Measurements from ENCODE around the gene HS3ST1. TPM values are rescaled to one million over a fixed set of nuclear protein-coding genes. Genes with fewer than 3 reads are reported as not detected.
"Not testable (repeated sequence)": the region's sequence is repeated elsewhere in the genome, so short reads cannot be mapped to it uniquely, and the experiment has no call there.

The HS3ST1 gene
- total RNA-seq, 1 donor from 2014 or later, result 0.77 TPM

DNA sequence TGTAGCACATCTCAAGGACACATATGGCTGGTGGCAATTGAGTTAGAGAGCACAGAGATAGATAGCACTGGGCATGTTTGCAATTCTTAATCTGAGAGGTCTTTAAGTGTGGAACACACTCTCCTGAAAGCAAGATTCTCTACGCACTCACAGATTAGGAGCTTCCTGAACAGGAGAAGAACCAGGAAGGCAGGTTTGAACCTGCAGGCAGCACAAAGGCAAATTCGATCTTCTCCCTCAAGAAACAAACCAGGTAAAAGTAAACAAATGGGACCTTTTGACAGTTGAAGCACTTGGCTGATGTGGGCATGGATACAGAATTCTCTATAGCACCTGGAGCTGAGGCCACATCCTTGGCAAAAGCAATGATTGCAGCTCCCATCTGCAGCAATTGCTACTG lies 24.3 kb downstream of the HS3ST1 start:
- DNase-seq (ENCODE audit: low read depth in 2 of 2), result no peak

DNA sequence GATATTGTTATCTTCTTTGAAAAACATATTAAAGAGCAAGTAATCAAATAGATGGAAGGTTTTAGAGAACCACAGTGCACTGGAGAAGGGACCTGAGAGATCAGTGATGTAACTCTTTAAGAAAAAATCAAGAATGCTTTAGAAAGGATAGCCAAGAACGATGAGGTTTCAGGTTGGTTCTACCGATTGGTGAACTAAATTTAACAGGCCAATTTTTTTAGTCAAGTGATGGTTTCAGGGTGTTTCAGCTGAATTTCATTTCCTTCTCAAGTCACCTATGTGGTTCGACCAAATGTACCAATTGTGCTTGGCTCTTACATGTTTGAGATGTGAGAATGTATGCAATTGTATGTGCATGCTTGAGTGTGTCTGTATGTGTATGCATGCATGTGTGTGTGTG lies 26.5 kb downstream of the HS3ST1 start:
- no peak for DNase-seq (ENCODE audit: low read depth in 2 of 2)

DNA sequence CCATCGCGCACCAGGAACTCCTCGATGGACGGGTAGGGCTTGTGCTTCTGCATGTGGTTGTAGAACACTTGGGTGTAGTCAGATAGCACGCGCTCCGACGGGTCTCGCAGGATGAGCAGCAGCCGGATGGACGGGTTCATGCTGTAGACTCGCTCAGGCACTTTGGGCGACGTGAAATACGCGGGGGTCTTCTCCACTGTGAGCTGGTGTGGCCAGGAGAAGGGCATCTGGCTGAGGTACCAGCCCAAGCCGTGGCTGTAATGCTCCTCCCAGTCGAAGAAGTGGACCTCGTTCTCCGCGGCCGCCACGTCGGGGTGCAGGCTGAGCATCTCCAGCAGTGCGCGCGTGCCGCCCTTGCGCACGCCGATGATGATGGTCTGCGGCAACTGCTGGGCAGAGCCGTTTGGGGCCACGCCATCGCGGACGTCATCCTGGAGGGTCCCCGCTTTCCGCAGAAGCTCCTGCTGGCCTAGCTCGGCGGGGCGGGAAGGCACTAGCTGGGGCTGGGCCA lies 29.2 kb downstream of the HS3ST1 start:
- DNase-seq (ENCODE audit: low read depth in 2 of 2), result no peak

DNA sequence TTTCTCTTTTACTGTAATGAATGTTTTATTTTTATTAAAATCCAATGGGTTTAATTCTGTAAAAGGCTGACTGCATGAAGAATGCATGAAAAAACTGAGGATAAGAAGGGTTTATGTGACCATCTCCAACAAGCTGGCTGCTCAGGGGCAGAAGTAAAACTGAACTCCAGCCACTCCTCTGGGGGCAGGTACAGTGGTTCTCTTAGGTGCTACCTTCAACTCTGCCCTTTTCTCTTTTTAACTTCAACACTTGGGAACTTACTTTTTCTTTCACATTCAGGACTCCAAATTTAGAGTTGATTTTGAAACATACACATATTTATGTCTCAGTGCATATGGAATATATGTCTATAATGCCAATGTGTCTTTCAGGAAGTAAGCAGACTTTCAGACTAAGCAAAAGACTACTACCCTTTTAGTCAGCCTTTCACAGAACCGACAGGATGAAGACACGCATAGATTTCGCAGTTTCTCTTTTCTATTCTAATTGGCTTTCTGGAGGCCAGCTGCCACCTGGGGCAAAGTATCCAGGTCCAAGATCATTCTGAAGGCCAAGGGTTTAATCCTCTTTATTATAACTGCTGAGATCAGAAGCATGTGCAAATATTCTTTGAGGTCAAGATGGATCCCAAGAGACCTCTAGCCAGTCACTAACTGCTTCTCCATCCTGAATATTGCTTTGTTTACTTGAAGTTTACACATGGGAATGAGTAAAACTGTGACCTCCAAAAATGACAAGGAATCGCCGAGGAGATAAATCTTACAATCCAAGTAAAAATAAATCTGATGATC lies 30.7 kb downstream of the HS3ST1 start:
- DNase-seq (ENCODE audit: low read depth in 2 of 2), result no peak

DNA sequence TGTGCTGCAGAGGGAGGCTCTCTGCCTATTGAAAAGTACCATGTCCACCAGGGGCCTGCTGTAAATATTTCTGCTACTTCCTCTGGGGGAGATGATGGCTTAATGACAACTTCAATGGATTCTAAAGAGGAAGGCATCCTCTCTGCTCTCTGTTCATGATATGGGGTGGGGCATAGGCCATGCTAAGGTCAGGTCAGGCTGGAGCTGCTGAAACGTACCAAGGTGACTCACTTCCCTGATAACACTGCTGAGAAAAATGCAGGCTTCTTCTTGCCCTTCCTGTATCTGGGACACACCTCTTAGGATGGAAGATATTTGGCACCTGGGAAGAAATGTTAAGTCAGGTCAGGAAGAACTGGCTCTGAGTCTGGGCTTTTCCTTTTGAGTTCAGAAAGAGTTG lies 31.5 kb downstream of the HS3ST1 start:
- peak in 1 of 2 donors; percentile 32 for DNase-seq (ENCODE audit: low read depth in 2 of 2)

DNA sequence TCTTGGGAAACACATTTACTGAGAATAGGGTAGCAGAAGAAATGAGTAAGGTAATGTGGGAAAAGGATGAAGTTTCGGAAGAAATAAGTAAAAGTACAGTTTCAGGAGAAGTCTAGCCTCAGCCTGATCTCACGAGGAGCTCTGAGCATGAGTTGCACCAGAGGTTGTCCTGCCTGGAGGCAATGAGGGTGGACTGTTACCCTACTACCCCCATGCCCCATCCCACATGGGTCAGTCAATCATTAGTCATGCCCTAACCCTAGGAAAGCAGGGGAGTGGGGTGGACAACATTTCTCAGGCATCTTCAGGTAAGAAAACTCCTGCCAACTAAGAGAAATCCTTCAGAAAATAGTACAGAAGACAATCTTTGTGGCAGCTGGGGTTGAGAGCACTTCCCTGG lies 35.1 kb downstream of the HS3ST1 start:
- no peak for DNase-seq (ENCODE audit: low read depth in 2 of 2)

DNA sequence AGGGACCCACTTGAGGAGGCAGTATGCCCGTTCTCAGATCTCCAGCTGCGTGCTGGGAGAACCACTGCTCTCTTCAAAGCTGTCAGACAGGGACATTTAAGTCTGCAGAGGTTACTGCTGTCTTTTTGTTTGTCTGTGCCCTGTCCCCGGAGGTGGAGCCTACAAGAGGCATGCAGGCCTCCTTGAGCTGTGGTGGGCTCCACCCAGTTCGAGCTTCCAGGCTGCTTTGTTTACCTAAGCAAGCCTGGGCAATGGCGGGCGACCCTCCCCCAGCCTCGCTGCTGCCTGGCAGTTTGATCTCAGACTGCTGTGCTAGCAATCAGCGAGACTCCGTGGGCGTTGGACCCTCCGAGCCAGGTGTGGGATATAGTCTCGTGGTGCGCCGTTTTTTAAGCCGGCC lies 44.6 kb downstream of the HS3ST1 start:
- DNase-seq (ENCODE audit: low read depth in 2 of 2), result not testable (repeated sequence)

DNA sequence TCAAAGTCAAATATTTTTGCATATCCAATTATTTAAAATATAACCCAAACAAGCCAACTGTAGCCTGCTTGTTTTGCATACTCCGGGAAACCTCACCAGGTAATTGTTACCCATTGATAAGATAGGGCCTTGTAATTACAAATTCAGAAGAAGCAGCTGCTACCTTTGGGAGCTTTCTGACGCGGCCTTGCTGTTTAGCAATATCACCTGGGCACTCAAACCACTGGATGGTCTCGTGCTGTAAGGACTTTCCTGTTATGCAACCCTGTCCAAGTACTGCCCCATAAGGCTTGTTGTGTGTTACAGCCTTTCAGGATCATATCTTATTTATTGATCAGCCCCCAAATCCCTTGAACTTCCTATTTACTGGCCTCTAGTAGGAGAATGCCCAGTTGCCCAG lies 52.1 kb downstream of the HS3ST1 start:
- DNase-seq (ENCODE audit: low read depth in 2 of 2), result no peak

DNA sequence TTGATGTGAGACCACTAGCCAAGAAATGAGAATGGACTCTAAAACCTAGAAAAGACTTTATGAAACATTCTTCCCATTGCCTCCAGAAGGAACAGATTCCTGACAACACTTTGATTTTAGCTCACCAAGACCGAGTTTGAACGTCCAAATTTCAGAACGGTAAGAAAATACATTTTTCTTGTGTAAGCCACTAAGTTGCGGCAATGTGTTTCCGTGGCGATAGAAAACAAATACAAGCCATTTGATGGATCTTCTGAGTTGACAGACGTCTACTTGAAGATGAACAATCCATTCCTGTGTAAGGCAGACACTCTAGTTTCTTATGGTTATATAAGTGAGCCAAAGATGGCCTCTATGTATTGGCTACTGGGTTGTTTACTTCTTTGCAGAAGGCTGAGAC lies 52.5 kb downstream of the HS3ST1 start:
- DNase-seq (ENCODE audit: low read depth in 2 of 2), result no peak

DNA sequence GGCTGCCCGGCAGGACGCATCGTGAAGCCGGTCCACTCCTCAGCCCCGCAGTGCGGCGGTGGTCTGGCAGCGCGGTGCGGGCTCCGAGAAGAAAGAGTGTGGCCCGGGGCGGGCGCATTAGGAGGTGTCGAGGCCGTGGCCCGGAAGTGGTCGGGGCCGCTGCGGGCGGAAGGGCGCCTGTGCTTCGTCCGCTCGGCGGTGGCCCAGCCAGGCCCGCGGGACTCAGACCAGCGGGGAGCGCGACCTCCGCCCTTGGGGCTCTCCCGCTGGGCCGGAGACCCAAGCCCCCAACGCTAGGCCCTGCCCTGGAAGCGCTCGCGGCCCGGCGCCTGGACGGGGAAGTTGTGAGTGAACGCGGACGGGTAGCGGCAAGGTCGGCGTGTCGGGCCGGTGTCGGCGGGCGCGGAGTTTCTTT lies 60.0 kb downstream of the HS3ST1 start:
- no peak for DNase-seq (ENCODE audit: low read depth in 2 of 2)

DNA sequence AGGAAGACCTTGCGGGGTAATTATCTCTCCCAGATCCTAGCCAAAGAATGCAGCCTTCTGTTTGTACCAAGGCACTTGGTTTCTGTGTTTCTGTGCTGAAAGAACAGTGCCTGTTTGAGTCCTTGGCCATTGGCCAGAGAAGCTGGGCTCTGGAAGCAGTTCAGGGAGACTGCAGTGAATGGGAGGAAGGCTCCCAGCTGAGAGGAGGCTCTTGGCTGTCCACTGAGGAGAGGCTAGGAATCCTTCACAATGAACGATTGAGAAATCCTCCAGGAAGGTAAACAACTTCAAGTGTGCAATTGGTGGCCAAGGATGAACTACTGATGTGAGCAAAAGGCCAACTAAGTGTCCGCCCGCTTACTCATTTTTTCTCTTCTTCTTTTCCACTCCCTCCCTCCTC lies 61.3 kb downstream of the HS3ST1 start:
- peak in 1 of 2 donors; percentile 19 for DNase-seq (ENCODE audit: low read depth in 2 of 2)

DNA sequence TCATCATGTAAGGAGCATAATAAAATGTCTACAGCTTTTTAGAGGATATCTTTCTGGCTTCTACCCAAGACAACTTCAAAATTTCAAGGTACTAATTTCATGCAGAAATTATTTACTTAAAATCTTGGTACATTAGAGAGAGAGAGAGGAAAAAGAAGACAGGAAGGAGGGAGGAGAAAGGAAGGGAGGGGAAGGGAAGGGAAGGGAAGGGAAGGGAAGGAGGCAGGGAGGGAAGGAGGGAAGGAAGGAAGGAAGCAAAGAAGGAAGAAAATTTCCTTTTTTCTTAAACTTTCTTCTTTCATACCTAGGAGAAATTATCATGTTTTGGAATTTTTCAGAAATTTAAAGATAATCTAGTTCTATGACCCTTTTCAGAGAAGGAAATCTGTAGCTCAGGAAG lies 61.8 kb downstream of the HS3ST1 start:
- DNase-seq (ENCODE audit: low read depth in 2 of 2), result no peak

DNA sequence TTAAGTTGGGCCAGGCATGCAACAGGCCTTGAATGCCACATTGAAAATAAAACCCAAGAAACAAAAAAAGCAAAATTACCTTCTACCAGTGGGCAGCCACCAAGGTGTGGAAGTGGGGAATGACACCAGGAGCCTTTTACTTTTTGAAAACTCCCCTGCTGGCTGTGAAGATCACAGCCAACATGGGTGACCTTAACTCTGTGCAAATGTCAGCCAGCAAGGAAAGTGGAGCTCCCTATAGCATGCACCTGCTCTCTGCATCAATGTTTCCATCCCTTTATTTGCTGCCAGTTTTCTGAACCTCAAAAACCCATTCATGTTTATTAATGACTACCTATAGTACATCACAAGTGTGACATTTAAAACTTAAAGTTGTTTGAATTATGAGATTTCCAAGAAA lies 63.7 kb downstream of the HS3ST1 start:
- no peak for DNase-seq (ENCODE audit: low read depth in 2 of 2)

DNA sequence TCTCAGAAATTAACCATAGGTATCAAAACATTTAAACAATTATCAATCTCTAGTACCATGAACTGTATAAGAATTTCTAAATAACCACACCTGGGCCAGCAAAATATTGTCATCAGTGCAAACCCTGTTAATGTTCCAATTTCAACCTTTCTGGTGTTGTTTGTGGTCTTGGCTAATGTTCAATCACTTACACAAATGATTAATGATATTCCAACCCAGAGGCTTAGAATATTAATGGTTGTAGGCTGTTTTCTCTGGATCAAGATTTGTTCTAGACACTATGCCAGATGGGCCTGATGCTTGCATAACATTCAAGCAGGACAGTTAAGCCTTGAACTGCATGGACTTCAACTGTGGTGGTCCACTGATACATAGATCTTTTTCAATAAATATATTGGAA lies 69.1 kb downstream of the HS3ST1 start:
- DNase-seq (ENCODE audit: low read depth in 2 of 2), result no peak

DNA sequence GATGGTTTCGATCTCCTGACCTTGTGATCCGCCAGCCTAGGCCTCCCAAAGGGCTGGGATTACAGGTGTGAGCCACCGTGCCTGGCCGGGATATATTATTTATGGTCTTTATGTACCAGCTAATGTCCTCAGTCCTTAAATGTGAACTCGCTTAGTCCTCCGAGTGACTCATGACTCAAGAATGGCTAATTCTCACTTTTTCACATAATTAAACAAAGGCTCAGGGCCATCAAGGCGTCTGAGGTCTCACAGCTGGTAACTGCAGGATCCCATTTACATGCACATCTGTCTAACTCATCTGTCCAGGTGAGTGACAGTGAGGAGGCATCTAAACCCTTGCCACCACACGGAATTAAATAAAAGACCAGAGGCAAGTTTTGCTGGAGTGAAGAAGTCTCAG lies 73.5 kb downstream of the HS3ST1 start:
- no peak for DNase-seq (ENCODE audit: low read depth in 2 of 2)

DNA sequence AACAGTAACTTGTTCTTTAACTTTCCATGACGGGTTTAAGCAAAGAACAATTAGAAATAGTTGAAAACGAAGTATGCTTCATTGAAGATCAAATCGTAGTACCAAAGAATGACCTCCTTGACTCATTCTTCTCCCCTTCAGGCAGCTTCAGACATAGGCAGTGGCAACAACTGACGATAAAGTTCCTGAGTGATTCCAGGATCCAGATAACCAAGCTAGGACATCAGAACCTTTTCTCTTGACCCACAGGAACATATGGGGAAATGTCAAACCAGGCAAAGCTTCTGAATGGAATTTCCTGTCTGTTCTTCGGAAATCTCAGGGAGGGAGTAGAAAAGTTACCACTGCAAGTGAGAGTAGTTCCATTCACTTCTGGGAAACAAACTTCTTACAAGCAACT lies 74.2 kb downstream of the HS3ST1 start:
- DNase-seq (ENCODE audit: low read depth in 2 of 2), result no peak

DNA sequence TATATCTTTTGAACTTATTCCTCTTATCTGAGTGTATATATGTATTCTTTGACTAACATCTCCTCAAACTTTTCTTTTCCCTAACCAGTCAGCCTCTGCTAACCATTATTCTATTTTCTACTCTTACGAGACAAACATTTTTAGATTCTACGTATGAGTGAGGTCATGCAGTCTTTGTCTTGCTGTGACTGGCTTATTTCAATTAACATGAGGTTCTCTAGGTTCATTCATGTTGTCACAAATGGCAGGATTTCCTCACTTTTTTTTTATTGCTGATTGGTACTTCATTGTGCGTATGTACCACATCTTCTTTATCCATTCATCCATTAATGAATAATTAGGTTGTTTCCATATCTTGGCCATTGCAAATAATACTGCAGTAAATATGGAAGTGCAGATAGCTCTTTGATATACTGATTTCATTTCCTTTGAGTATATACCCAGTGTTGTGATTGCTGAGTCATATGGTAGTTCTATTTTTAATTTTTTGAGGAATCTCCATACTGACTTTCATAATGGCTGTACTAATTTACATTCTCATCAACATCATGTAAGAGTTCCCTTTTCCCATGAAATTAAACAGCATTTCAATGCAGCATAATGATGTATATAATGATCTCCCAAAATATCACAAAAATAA lies 80.1 kb downstream of the HS3ST1 start:
- DNase-seq (ENCODE audit: low read depth in 2 of 2), result no peak

DNA sequence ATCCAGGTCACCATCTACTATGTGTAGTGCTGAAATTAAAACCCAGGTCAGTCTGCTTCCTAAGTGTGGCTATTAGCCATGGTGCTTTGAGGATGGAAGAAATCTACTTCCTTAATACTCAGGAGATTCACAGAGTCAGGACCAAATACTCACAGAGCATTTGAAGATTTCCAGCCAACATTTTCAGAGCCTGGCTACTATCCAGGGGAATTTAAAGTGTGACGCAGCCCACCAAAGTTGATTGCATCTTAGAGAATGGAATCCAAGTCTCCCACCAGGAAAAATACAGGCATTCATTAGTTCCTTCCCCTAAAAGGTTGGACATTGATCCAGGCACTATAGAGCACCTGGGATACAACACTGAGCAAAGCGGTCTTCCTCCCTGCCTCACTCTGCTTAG lies 83.8 kb downstream of the HS3ST1 start:
- DNase-seq (ENCODE audit: low read depth in 2 of 2), result no peak

DNA sequence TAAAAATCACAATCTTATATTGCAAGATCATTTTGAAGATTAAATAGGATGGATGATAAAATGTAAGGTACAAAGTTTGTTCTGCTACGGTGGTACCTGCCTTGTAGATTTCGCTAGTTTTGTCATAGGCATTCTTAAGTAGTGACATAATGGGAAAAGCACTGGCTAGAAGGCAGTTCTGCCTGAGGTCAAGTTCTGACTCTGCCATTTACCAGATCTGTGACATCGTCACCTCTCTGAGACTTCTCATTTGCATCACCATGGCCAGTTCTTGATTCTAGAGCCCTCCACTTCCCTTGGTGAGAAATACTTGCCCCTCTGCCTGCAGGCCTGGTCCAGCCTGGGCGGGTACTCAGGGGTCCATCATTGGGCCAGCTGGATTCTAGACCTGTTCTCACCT lies 85.2 kb downstream of the HS3ST1 start:
- no peak for DNase-seq (ENCODE audit: low read depth in 2 of 2)

All from dermis microvascular lymphatic vessel endothelial cell (primary cell).